ENCODE results near the gene FAT1.

FAT1 gene

GRCh38 chr4:186650401-186651180 lies 73.1 kb downstream of the FAT1 start:
- no peak for DNase-seq

- DNase-seq, result no peak
Observed at GRCh38 chr4:186647821-186648220, 75.8 kb downstream of the FAT1 start.

GRCh38 chr4:186644737-186645261 lies 78.9 kb downstream of the FAT1 start:
- DNase-seq, result no peak

DNA sequence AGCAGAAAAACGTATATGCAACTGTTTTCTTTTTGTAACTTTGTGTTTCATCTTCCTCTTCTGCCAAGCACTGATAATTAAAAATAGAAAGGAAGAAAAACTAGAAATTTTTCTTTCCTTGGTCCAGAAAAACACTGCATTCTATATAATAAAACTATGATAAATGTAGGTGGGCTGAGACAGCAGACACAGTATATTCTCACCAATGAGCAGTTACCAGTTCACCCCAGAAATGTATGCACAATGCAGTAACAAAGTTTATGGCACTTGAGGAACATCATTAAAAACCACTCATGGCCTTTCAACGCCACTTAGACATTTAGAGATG lies 79.4 kb downstream of the FAT1 start:
- DNase-seq, result no peak

DNA sequence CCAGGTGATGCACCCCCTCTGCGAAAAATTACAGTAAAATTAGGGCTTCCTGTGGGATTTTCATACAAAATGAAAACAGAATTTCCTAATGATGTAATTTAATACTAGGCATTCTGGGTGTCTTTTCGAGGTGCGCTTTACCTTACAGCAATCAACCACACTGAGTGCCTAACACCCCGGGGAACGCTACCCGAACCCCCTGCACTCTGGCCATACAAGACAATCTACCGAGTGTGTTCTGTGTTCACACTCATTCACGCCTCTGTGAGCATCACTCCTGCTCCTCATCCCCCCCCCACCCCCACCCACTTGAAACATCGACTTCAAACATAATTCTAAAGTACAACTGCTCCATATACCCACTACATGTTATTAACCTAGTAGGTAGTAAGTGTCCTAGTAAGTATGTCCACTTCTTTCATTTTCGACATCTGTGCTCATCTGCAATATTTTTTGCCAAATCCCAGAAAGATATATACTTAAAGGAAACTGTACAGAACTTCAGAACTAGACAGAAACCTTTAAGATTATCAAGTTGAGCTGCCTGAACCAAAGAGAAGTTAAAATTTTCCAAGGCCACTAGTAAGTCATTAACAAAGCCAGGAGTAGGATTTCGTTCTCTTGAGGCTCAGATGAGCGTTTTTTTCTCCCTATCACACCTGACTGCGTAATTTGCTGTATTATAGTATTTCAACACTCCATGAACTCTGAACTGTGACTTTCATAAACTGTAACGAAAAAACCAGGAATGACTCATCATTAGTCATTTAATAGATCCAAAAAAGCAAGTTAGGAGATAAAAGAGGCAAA lies 80.0 kb downstream of the FAT1 start:
- DNase-seq, result no peak

- DNase-seq, result no peak
Observed at GRCh38 chr4:186642998-186643397, 80.7 kb downstream of the FAT1 start.

- no peak for DNase-seq
Observed at GRCh38 chr4:186642530-186642929, 81.1 kb downstream of the FAT1 start.

DNA sequence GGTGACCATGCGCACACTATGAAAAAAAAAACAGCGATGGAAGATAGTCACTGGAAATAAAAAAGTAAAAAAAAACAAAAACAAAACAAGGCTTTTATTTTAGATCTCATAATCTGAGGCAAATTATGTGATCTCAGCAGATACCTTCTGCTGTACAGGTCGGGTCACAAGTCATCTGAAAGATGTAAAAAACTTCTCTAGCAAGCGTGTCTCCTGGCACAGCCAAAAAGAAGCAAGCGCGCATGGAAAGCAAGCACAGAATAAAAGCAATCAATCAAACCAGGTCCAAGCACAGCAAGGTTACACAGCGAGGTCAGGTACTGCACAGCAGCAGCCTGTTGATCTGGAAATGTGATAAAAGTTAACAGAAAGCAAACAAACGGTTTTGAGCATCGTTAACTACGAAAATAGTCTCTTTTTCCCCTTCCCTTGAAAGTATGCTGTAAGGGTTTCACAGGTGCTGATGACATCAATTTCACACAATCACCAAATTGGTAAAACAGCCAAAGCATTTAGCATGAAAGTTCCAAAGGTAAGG lies 89.0 kb downstream of the FAT1 start:
- DNase-seq, result no peak

GRCh38 chr4:186633844-186634243 lies 89.8 kb downstream of the FAT1 start:
- DNase-seq, result no peak

GRCh38 chr4:186630128-186630527 lies 93.5 kb downstream of the FAT1 start:
- no peak for DNase-seq

GRCh38 chr4:186628058-186628711 lies 95.5 kb downstream of the FAT1 start:
- no peak for DNase-seq

GRCh38 chr4:186627226-186627865 lies 96.3 kb downstream of the FAT1 start:
- DNase-seq, result no peak

GRCh38 chr4:186624951-186625350 lies 98.7 kb downstream of the FAT1 start:
- DNase-seq, result no peak

DNA sequence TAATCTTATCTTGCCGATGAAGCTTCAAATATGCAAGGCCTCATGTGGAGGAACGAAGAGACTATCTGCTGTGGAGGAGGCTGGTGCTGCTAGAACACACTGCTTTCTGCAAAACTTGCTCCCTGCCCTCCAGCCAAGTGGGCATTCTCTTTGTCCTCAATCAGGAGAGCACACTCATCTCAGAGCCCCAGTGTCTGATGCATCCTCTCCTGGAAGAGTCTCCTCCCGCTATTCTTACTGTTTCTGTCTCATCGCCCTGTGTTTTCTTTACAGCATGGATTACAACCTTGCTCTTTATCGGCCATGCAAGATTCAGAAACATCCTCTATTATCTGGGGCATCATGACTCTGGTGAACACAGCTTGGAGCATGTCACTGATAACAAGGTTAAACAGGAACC lies 100.1 kb downstream of the FAT1 start:
- DNase-seq, result no peak

DNA sequence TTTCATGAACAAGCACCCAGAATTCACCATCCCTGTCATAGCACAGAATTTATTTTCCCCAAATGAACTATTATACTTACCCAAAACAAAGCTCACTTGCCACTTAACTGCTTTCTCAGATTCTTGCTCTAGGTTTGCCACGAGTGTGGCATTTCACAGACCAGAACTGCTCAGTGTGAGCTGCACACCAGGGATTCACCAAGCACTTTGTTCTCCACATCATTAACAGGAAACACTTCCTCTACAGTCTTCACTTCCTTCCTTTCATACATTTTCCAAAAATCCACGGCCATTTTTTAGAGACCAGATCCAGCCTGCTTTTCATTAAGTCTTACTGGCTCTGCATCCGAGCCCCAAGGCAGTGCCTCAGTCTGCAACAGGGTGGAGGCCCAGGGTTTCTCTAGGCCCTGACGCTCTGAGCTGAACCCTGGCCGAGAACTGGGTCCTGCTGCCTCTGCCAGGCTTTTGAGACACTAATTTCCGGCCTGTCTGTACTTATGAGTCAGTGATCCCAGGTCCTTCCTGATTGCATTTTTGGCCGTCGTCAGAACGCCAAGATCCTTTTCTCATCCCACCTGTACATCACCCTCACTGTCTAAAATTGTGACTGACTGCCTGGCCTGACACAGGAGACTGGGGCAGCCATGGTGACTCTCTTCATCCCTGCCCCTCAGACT lies 100.7 kb downstream of the FAT1 start:
- DNase-seq, result no peak

DNA sequence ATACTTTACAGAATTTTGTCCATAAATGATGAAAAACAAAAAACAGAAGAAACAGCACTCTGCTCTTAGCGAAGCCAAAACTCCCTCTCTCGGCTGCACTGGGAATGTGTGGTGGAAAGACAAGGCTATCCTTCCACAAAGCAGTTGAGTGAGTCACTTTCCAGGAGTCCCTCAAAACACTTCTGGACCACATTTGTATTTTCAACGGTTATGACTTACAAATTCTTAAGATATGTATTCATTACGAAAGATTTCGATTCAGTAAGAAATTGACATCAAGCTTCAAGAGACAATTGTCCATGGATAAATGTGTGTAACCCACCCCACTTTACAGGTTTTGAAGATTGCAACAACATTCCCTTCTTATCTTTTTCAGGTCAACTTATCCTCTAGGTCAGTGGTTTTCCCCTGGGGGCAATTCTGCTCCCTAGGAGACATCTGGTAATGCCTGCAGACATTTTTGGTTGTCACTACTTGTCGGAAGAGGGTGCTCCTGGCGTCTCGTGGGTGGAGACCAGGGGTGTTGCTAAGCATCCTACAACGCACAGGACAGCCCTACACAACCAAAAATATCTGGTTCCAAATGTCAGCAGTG lies 101.6 kb downstream of the FAT1 start:
- no peak for DNase-seq

DNA sequence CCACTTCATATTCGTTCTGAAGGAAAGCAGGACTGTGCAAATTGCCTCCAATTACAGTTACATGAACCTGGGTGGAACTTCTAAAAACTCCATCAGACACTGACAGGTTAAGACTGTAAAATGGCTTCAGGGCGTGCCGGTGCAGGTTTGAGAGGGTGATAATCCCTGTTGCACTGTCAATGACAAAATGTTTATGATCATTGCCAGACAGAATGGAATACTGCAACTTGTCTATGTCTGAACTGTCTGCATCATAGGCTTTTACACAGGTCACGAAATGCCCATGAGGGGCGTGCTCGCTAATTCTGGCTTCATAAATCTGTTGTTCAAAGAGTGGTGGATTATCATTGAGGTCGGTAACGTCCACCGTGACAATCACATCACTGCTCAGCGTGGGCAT lies 104.6 kb downstream of the FAT1 start:
- no peak for DNase-seq

DNA sequence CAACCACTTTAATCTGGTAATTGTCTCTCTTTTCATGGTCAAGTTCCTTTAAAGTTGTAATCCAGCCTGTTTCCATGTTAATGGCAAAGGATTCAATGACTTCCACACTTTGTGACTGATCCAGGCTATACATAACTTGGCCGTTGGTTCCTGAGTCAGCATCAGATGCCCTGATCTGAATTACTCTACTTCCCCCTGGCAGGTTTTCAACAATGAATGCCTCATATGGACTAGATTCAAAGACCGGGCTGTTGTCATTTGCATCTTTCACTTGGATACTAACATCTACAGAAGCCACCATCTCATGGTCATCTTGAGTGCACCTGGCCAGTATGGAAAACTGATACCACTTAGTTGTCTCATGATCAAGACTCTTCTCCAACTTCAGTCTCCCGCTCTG lies 105.7 kb downstream of the FAT1 start:
- DNase-seq, result no peak

DNA sequence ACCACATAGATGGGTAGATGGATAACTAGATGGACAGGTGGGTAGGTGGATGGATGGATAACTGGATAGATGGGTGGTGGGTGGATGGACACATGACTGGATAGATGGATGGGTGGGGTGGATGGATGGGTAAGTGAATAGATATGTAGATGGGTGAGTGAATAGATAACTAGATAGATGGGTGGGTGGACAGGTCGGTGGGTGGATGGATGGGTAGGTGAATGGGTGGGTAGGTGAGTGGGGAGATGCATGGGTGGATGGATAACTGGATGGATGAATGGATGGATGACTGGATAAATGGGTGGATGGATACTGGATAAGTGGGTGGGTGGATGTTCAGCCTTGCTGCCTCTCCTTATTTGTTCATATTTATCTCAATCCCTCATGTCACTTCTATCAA lies 116.2 kb downstream of the FAT1 start:
- no peak for DNase-seq

GRCh38 chr4:186606591-186606992 lies 117.1 kb downstream of the FAT1 start:
- no peak for DNase-seq

GRCh38 chr4:186605261-186605865 lies 118.3 kb downstream of the FAT1 start:
- no peak for DNase-seq
